Measurements from ENCODE around the gene PPP1R14C. TPM values are rescaled to one million over a fixed set of nuclear protein-coding genes. Genes with fewer than 3 reads are reported as not detected.

The PPP1R14C gene
- total RNA-seq, 1 donor from 2014 or later: 0.46 TPM

DNA sequence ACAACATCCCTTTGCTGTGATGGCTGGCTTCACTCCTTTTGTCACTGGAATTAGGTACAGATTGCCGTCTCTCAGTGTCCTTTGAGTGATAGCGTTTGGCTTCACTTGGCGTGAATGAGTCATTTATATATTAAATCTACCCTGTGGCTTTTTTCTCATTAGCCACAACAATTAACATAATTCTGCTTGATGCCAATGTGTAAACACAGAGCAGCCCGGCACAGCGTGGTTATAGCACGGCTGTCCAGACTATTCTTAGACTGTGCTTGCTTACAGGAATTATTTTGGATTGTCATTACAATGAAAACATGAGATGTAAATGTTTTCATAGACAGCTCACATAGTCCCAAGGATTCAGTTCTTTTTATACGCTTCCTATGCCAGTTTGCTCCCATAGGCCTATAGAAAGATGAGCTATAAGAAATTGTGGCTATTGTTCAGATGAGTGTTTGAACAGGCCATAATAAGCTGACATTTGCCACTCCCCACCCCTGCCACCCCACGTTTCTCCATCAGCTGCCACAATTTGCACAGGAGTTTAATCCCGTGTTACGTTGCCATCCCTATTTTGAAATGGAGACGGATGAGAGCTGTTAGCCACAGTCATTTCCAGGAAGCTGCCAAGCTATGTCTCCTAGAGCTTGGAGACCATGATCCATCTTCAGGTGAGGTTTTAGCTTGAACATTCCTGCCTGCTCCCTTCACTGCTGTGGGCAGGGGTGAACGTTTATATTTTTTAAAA is 65.9 kb downstream of the PPP1R14C start:
- TF ChIP-seq, protein P1, sequence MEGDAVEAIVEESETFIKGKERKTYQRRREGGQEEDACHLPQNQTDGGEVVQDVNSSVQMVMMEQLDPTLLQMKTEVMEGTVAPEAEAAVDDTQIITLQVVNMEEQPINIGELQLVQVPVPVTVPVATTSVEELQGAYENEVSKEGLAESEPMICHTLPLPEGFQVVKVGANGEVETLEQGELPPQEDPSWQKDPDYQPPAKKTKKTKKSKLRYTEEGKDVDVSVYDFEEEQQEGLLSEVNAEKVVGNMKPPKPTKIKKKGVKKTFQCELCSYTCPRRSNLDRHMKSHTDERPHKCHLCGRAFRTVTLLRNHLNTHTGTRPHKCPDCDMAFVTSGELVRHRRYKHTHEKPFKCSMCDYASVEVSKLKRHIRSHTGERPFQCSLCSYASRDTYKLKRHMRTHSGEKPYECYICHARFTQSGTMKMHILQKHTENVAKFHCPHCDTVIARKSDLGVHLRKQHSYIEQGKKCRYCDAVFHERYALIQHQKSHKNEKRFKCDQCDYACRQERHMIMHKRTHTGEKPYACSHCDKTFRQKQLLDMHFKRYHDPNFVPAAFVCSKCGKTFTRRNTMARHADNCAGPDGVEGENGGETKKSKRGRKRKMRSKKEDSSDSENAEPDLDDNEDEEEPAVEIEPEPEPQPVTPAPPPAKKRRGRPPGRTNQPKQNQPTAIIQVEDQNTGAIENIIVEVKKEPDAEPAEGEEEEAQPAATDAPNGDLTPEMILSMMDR (IDR thresholded peaks at IDR 0.05): no peak
- Mint-ChIP-seq H3K4me1 (ENCODE audit: unreplicated experiment) (peaks cover 6% of the 10 kb centered on the region), H3K36me3 (ENCODE audit: unreplicated experiment) (no peaks in the 10 kb centered on the region), H3K4me3 (ENCODE audit: unreplicated experiment) (no peak overlapping the region), H3K9me3 (ENCODE audit: unreplicated experiment) (no peaks in the 10 kb centered on the region), H3K27ac (ENCODE audit: unreplicated experiment) (no peak overlapping the region), H3K27me3 (ENCODE audit: unreplicated experiment) (no peaks in the 10 kb centered on the region)
- no peak for DNase-seq (ENCODE audit: extremely low spot score, unreplicated experiment)

DNA sequence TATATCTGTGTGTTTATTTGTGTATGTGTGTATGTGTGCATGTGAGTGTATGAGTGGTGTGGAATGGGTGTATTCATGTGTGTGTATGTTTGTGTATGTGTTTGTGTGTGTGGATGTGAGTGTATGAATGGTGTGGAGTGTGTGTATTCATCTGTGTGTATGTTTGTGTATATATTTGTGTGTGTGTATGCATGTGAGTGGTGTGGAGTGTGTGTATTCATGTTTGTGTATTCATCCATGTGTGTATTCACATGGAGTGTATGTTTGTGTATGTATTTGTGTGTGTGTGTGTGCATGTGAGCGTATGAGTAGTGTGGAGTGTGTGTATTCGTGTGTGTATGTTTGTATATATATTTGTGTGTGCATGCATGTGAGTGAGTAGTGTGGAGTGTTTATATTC is 66.6 kb downstream of the PPP1R14C start:
- no peaks in the 10 kb centered on the region for H3K36me3 Mint-ChIP-seq (ENCODE audit: unreplicated experiment)
- peaks cover 3% of the 10 kb centered on the region for H3K27me3 Mint-ChIP-seq (ENCODE audit: unreplicated experiment)
- no peaks in the 10 kb centered on the region for H3K9me3 Mint-ChIP-seq (ENCODE audit: unreplicated experiment)
- peaks cover 6% of the 10 kb centered on the region for H3K4me1 Mint-ChIP-seq (ENCODE audit: unreplicated experiment)
- H3K27ac Mint-ChIP-seq (ENCODE audit: unreplicated experiment): no peak overlapping the region
- no peak overlapping the region for H3K4me3 Mint-ChIP-seq (ENCODE audit: unreplicated experiment)
- no peak for DNase-seq (ENCODE audit: extremely low spot score, unreplicated experiment)
- TF ChIP-seq, protein P1 (IDR thresholded peaks at IDR 0.05): no peak

DNA sequence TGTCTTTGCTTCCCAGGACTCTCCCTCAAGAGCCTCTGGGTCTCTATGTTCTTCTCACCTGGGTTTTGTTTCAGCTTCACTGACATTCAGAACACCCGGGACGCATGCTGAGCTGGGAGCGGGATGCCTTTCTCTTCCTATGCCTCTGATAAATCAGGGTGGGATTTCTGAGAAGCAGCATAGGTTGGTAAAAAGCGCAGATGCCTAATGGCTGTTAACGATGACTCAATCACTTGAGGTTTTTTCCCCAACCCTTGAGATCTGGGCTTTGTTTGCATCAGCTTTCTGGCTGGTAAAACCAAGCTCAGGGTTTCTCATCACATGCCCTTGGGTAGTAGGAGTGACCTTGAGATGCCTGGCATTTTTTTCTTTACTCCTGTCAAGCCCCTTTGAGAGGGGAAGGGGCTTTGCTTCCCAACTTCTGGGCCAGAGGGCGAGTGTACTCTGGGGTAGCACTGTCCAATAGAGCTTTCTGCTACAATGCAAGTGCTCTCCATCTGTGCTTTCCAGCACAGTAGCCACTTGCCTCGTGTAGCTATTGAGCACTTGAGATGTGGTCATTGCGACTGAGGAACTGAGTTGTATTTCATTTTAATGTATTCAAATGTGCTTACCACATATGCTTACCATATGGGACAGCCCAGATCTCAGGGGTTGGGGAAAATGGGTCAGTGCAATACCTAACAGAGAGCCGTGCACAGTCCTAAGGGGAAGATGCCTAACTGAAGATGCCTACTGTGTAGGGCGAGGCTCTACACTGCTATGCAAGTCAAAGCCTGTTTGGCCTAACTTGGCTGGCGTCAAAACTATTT is 69.1 kb downstream of the PPP1R14C start:
- DNase-seq (ENCODE audit: extremely low spot score, unreplicated experiment): no peak
- H3K4me1 Mint-ChIP-seq (ENCODE audit: unreplicated experiment): peaks cover 6% of the 10 kb centered on the region
- peaks cover 6% of the 10 kb centered on the region for H3K27me3 Mint-ChIP-seq (ENCODE audit: unreplicated experiment)
- no peak overlapping the region for H3K4me3 Mint-ChIP-seq (ENCODE audit: unreplicated experiment)
- TF ChIP-seq, protein P1 (IDR thresholded peaks at IDR 0.05): no peak
- no peaks in the 10 kb centered on the region for H3K36me3 Mint-ChIP-seq (ENCODE audit: unreplicated experiment)
- no peak overlapping the region for H3K27ac Mint-ChIP-seq (ENCODE audit: unreplicated experiment)
- no peaks in the 10 kb centered on the region for H3K9me3 Mint-ChIP-seq (ENCODE audit: unreplicated experiment)

DNA sequence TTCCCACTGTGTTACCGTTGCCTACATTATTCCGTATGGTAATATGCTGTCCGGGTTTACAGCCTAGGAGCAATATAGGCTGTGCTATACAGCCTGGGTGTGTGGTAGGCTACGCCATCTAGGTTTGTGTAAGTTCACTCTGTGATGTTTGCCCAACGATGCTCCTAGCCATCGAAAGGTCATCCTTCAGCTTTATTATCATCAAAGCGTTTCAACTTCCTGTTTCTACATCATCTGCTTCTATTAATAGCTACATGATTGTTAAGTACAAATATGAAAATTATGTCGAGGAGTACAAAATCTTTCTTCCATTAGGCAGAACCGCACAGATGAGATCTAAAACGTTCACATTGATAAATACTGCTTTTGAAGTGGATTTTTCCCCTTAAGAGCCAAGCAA is 69.9 kb downstream of the PPP1R14C start:
- no peaks in the 10 kb centered on the region for H3K36me3 Mint-ChIP-seq (ENCODE audit: unreplicated experiment)
- H3K4me1 Mint-ChIP-seq (ENCODE audit: unreplicated experiment): peaks cover 3% of the 10 kb centered on the region
- no peaks in the 10 kb centered on the region for H3K9me3 Mint-ChIP-seq (ENCODE audit: unreplicated experiment)
- no peak overlapping the region for H3K4me3 Mint-ChIP-seq (ENCODE audit: unreplicated experiment)
- peaks cover 6% of the 10 kb centered on the region for H3K27me3 Mint-ChIP-seq (ENCODE audit: unreplicated experiment)
- TF ChIP-seq, protein P1 (IDR thresholded peaks at IDR 0.05): no peak
- no peak overlapping the region for H3K27ac Mint-ChIP-seq (ENCODE audit: unreplicated experiment)
- no peak for DNase-seq (ENCODE audit: extremely low spot score, unreplicated experiment)

DNA sequence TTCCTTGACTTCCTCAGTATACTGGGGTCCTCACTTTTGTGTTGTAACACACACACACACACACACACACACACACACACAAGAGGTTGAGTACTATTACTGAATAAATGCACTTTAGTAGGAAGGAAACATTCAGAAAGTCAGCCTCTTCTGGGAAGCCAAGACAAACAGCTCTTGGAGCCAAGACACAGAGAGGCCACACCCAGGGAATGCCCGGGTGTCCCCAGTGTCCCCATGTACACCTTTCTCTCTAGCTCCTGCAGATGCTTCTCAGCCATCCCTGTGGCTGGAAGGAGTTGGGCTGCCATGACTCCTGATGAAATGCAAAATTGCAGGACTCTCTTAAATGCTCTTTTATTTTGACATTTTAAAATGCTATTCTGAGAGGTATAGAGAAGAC is 70.5 kb downstream of the PPP1R14C start:
- no peak overlapping the region for H3K4me3 Mint-ChIP-seq (ENCODE audit: unreplicated experiment)
- H3K27me3 Mint-ChIP-seq (ENCODE audit: unreplicated experiment): peaks cover 6% of the 10 kb centered on the region
- TF ChIP-seq, protein P1 (IDR thresholded peaks at IDR 0.05): no peak
- H3K4me1 Mint-ChIP-seq (ENCODE audit: unreplicated experiment): no peaks in the 10 kb centered on the region
- no peaks in the 10 kb centered on the region for H3K36me3 Mint-ChIP-seq (ENCODE audit: unreplicated experiment)
- DNase-seq (ENCODE audit: extremely low spot score, unreplicated experiment): no peak
- H3K27ac Mint-ChIP-seq (ENCODE audit: unreplicated experiment): no peak overlapping the region
- no peaks in the 10 kb centered on the region for H3K9me3 Mint-ChIP-seq (ENCODE audit: unreplicated experiment)
